HEK293 (cell line): ENCODE data around the gene GRB7.

ENCODE experiments used
- CTCF ChIA-PET: fragments of 350-600 bp; formaldehyde crosslinking; extraction: SDS; loops from one replicate; lab custom pipeline; 2021; ENCODE audit warnings: antibody characterized with exemption; lab: Yijun Ruan, JAX
- POLR2A ChIA-PET: fragments of 300-600 bp; formaldehyde crosslinking; extraction: SDS; loops from one replicate; lab custom pipeline; 2020; ENCODE audit warnings: antibody characterized with exemption, inconsistent platforms; lab: Yijun Ruan, JAX
- H3K27ac ChIP-seq: fragments of 200-500 bp; sonication (Bioruptor generic); 2 replicates; pipeline ENCODE4 v1.5.1; 2014; ENCODE audit warnings: low read depth, low read length, control low read depth, inconsistent platforms; ENCODE audit errors: extremely low read depth
- H3K36me3 ChIP-seq, 2 experiments: fragments of 200-500 bp in 1 of 2; sonication (Bioruptor generic) in 1 of 2; 1 replicate in 1 of 2; 2 replicates in 1 of 2; pipeline ENCODE4 v1.5.1; 2014 to 2017; ENCODE audit warnings: inconsistent platforms in 2 of 2, low read length in 2 of 2; ENCODE audit not compliant: control insufficient read depth in 2 of 2, insufficient read depth in 1 of 2
- H3K4me1 ChIP-seq: fragments of 200-500 bp; sonication (Bioruptor generic); 2 replicates; pipeline ENCODE4 v1.5.1; 2014; ENCODE audit warnings: mild to moderate bottlenecking, low read length, inconsistent platforms; ENCODE audit not compliant: control insufficient read depth, insufficient read depth
- H3K4me3 ChIP-seq: 2 replicates; pipeline ENCODE4 v1.5.1; 2011; ENCODE audit warnings: low read depth, mild to moderate bottlenecking, control low read depth, low read length, moderate library complexity
- H3K9me3 ChIP-seq: fragments of 200-500 bp; sonication (Bioruptor generic); 2 replicates; pipeline ENCODE4 v1.5.1; 2014; ENCODE audit warnings: low read depth, low read length, inconsistent platforms; ENCODE audit not compliant: control insufficient read depth, insufficient read depth
- HOXD13 ChIP-seq: sonication (generic); formaldehyde crosslinking; IDR thresholded peaks from 2 replicates; pipeline ENCODE4 v1.8.0; 2022; ENCODE audit warnings: missing genetic modification reagents, borderline replicate concordance
- KLF10 ChIP-seq: fragments of 450-650 bp; IDR thresholded peaks from 2 replicates; pipeline ENCODE4 v1.5.1; 2018; ENCODE audit warnings: missing biosample characterization, mild to moderate bottlenecking, missing genetic modification characterization
- KLF17 ChIP-seq: fragments of 450-650 bp; formaldehyde crosslinking; IDR thresholded peaks from 2 replicates; pipeline ENCODE4 v1.5.1; 2016; ENCODE audit warnings: missing biosample characterization, missing genetic modification characterization
- MZF1 ChIP-seq: fragments of 450-650 bp; formaldehyde crosslinking; IDR thresholded peaks from 2 replicates; pipeline ENCODE4 v1.5.1; 2017; ENCODE audit warnings: missing biosample characterization, missing genetic modification characterization, borderline replicate concordance
- YY2 ChIP-seq: fragments of 450-650 bp; formaldehyde crosslinking; IDR thresholded peaks from 2 replicates; pipeline ENCODE4 v1.5.1; 2016; ENCODE audit warnings: missing biosample characterization, missing genetic modification characterization
- ZBTB17 ChIP-seq: fragments of 450-650 bp; formaldehyde crosslinking; IDR thresholded peaks from 2 replicates; pipeline ENCODE4 v1.5.1; 2016; ENCODE audit warnings: missing biosample characterization, missing genetic modification characterization
- ZNF155 ChIP-seq: fragments of 450-650 bp; formaldehyde crosslinking; IDR thresholded peaks from 2 replicates; pipeline ENCODE4 v1.5.1; 2016; ENCODE audit warnings: missing biosample characterization, missing genetic modification characterization
- ZNF18 ChIP-seq: fragments of 450-650 bp; formaldehyde crosslinking; IDR thresholded peaks from 2 replicates; pipeline ENCODE4 v1.5.1; 2016; ENCODE audit warnings: missing biosample characterization, missing genetic modification characterization
- ZNF223 ChIP-seq: fragments of 450-650 bp; formaldehyde crosslinking; IDR thresholded peaks from 2 replicates; pipeline ENCODE4 v1.5.1; 2016; ENCODE audit warnings: missing biosample characterization, missing genetic modification characterization
- ZNF521 ChIP-seq: fragments of 450-650 bp; formaldehyde crosslinking; IDR thresholded peaks from 2 replicates; pipeline ENCODE4 v1.5.1; 2017; ENCODE audit warnings: missing biosample characterization, mild to moderate bottlenecking, missing genetic modification characterization
- ZNF549 ChIP-seq: fragments of 450-650 bp; IDR thresholded peaks from 2 replicates; pipeline ENCODE4 v1.5.1; 2018; ENCODE audit warnings: missing biosample characterization, missing genetic modification characterization, mild to moderate bottlenecking, inconsistent platforms, moderate library complexity
- ZNF623 ChIP-seq: fragments of 450-650 bp; formaldehyde crosslinking; IDR thresholded peaks from 2 replicates; pipeline ENCODE4 v1.5.1; 2016; ENCODE audit warnings: missing biosample characterization, missing genetic modification characterization
- ZNF626 ChIP-seq: fragments of 450-650 bp; sonication (Bioruptor Pico); formaldehyde crosslinking; IDR thresholded peaks from 2 replicates; pipeline ENCODE4 v1.5.1; 2018; ENCODE audit warnings: missing biosample characterization, missing genetic modification characterization, inconsistent platforms
- ZNF768 ChIP-seq: fragments of 450-650 bp; formaldehyde crosslinking; IDR thresholded peaks from 2 replicates; pipeline ENCODE4 v1.5.1; 2018; ENCODE audit warnings: missing biosample characterization, mild to moderate bottlenecking, missing genetic modification characterization
- ZNF776 ChIP-seq: fragments of 450-650 bp; formaldehyde crosslinking; IDR thresholded peaks from 2 replicates; pipeline ENCODE4 v1.5.0; 2017; ENCODE audit warnings: missing biosample characterization, missing genetic modification characterization, borderline replicate concordance
- TF ChIP-seq, protein P1 (sequence below): fragments of 450-650 bp; formaldehyde crosslinking; IDR thresholded peaks from 2 replicates; pipeline ENCODE4 v1.5.1; 2016; ENCODE audit warnings: missing biosample characterization, missing genetic modification characterization
- TF ChIP-seq, protein P2 (sequence below): fragments of 450-650 bp; formaldehyde crosslinking; IDR thresholded peaks from 2 replicates; pipeline ENCODE4 v1.5.1; 2016; ENCODE audit warnings: missing biosample characterization, missing genetic modification characterization, low read depth

The GRB7 gene

DNA sequence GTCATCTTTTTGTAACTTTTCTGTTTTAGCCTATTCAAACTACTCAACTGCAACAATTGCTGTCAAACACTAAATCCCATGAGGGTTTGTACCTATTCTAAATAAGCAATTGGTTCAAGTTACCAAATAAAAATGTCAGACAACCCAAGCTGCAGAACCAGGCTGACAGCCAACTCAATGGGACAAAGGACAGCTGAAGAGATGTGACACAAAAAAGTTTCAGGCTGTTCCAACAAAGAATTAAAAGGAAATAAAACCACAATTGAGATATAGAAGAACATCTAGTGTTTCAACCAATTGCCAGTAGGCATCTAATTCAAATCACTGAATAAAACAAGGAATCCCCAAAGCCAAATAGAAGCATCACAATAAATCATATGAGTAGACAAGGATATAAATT is 49.3 kb downstream of the GRB7 start (continued):
- TF ChIP-seq MZF1 (tag by site-specific recombination) (peak; percentile 71), YY2 (no peak), ZNF623 (no peak)
- TF ChIP-seq, all 188 proteins: peak for 6

DNA sequence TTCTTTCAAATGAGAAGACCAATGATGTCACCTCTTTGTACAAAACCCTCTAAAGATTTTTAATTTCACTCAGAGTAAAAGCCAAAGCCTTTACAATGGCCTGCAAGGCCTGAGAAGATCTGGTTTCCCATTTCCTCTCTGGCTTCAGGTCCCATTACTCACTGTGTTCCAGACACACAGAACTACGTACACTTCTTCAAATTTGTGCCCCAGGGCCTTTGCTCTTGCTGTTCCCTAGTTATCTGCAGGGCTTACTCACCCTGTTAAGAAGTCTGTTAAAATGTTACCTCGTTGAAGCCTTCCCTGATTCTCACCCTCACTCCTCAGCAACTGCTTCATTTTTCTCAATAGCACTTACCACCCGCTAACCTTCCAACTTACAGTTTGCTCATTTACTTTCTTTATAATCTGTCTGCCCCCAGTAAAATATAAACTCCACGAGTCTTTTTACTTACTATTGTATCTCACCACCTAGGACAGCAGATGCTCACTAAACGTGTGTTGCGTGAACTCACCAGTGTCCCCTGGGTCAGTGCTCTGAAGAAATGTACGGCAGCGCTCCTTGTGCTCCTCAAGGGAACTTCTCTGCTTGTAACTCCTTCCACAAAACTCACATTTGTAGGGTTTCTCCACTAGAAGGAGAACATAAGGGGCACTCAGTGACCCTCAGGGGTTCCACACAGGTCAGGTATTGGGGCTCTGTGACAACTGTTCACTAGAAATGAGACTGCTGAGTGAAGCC is 50.2 kb downstream of the GRB7 start:
- POLR2A ChIA-PET: no interaction called here
- Histone ChIP-seq H3K4me3 (no peak overlapping the region), H3K9me3 (no peaks in the 10 kb centered on the region), H3K4me1 (peaks cover 19% of the 10 kb centered on the region), H3K36me3 (no peaks in the 10 kb centered on the region), H3K27ac (no peak overlapping the region)
- TF ChIP-seq, protein P1, sequence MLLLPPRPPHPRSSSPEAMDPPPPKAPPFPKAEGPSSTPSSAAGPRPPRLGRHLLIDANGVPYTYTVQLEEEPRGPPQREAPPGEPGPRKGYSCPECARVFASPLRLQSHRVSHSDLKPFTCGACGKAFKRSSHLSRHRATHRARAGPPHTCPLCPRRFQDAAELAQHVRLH (tag by site-specific recombination): peak; percentile 67
- TF ChIP-seq ZNF623 (peak; percentile 97), HOXD13 (no peak), ZNF521 (tag by site-specific recombination) (no peak)
- TF ChIP-seq, protein P2, sequence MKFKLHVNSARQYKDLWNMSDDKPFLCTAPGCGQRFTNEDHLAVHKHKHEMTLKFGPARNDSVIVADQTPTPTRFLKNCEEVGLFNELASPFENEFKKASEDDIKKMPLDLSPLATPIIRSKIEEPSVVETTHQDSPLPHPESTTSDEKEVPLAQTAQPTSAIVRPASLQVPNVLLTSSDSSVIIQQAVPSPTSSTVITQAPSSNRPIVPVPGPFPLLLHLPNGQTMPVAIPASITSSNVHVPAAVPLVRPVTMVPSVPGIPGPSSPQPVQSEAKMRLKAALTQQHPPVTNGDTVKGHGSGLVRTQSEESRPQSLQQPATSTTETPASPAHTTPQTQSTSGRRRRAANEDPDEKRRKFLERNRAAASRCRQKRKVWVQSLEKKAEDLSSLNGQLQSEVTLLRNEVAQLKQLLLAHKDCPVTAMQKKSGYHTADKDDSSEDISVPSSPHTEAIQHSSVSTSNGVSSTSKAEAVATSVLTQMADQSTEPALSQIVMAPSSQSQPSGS: peak; percentile 48; the same call in 1 of the 2 replicates
- CTCF ChIA-PET: no interaction called here

- H3K36me3 ChIP-seq: no peaks in the 10 kb centered on the region
- CTCF ChIA-PET: no interaction called here
Observed at GRCh38 chr17:39791111-39791992, 53.6 kb downstream of the GRB7 start.

DNA sequence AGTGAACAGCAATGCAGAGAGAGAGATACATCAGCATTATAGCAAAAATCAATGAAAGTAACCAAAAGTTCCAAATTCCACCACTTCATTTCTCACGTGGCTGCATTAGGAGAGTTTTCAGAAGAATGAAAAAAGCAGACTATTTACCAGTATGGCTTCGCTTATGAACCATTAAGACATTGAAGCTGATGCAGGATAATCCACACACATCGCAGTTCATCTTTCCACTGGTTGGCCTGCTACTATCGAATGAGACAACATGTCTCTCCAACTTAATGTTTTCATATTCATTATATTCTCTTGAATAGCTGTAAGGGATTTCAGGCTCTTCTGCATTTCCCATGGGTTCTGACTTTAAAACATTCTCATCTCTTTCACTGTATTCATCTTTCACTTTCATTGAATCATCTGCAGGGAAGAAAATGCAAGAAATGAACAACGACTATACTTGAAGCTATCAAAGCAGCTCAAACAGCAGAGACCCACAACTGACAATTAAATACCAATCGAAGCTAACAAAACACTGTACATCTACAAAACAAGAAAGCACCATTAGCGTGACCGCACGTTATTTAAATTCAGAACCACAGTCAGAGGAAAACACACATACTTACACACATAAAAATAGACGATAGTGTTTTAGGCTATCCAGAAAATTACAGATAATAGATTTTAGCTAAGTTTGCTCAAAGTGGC is 54.9 kb downstream of the GRB7 start:
- ChIA-PET CTCF (interaction anchor here (0.7 to 1.8 kb wide), 2 partner anchors 23 to 171 kb away, joined by 3 to 5 read pairs; no protein-coding TSS in a partner anchor), POLR2A (no interaction called here)
- no peaks in the 10 kb centered on the region for H3K36me3 ChIP-seq
- H3K27ac ChIP-seq: no peak overlapping the region
- H3K9me3 ChIP-seq: no peaks in the 10 kb centered on the region
- H3K4me1 ChIP-seq: peaks cover 7% of the 10 kb centered on the region
- TF ChIP-seq, protein P2: no peak
- no peak for TF ChIP-seq ZNF626 (tag by site-specific recombination)
- TF ChIP-seq ZBTB17 (tag by site-specific recombination): peak; percentile 43; the same call in 1 of the 2 replicates
- TF ChIP-seq ZNF223 (tag by site-specific recombination): no peak
- TF ChIP-seq KLF17 (tag by site-specific recombination): no peak
- TF ChIP-seq ZNF18: no peak
- no peak for TF ChIP-seq ZNF776 (tag by site-specific recombination)
- no peak for TF ChIP-seq ZNF768 (tag by site-specific recombination)
- no peak overlapping the region for H3K4me3 ChIP-seq

More at GRCh38 chr17:39791111-39791992, 53.6 kb downstream of the GRB7 start:
- Histone ChIP-seq H3K4me1 (peaks cover 19% of the 10 kb centered on the region), H3K9me3 (no peaks in the 10 kb centered on the region), H3K27ac (no peak overlapping the region)
- POLR2A ChIA-PET: interaction anchor here (0.7 kb wide), 1 partner anchor 403 kb away, joined by 3 read pairs; no protein-coding TSS in a partner anchor
- no peak for TF ChIP-seq KLF10
- TF ChIP-seq ZNF549 (tag by site-specific recombination): no peak
- no peak for TF ChIP-seq ZNF155 (tag by site-specific recombination)
- TF ChIP-seq, all 188 proteins: peak for 0
- no peak overlapping the region for H3K4me3 ChIP-seq
